ENCODE data around the gene TAS2R3.

Gene TAS2R3

GRCh38 chr7:141738592-141739013, 25.3 kb upstream of the TAS2R3 start:
- no peaks in the 10 kb centered on the region for H3K27me3 ChIP-seq (ENCODE audit: insufficient read depth, poor library complexity, severe bottlenecking)
- H3K27ac ChIP-seq (replicated peaks) = peak overlapping the region; percentile 84
- DNase-seq (ENCODE audit: low read depth in 1 of 2, low spot score in 1 of 2) = no peak
- TF ChIP-seq GABPA (IDR thresholded peaks at IDR 0.05; ENCODE audit: low read depth) = no peak
- TF ChIP-seq, protein P1, sequence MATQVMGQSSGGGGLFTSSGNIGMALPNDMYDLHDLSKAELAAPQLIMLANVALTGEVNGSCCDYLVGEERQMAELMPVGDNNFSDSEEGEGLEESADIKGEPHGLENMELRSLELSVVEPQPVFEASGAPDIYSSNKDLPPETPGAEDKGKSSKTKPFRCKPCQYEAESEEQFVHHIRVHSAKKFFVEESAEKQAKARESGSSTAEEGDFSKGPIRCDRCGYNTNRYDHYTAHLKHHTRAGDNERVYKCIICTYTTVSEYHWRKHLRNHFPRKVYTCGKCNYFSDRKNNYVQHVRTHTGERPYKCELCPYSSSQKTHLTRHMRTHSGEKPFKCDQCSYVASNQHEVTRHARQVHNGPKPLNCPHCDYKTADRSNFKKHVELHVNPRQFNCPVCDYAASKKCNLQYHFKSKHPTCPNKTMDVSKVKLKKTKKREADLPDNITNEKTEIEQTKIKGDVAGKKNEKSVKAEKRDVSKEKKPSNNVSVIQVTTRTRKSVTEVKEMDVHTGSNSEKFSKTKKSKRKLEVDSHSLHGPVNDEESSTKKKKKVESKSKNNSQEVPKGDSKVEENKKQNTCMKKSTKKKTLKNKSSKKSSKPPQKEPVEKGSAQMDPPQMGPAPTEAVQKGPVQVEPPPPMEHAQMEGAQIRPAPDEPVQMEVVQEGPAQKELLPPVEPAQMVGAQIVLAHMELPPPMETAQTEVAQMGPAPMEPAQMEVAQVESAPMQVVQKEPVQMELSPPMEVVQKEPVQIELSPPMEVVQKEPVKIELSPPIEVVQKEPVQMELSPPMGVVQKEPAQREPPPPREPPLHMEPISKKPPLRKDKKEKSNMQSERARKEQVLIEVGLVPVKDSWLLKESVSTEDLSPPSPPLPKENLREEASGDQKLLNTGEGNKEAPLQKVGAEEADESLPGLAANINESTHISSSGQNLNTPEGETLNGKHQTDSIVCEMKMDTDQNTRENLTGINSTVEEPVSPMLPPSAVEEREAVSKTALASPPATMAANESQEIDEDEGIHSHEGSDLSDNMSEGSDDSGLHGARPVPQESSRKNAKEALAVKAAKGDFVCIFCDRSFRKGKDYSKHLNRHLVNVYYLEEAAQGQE (IDR thresholded peaks at IDR 0.05; ENCODE audit: insufficient replicate concordance, low read depth) = no peak
- no peak for TF ChIP-seq CTCF (IDR thresholded peaks at IDR 0.05; ENCODE audit: insufficient read depth, low read length)
- TF ChIP-seq POLR2AphosphoS5 (IDR thresholded peaks at IDR 0.05; ENCODE audit: low read depth) = no peak
- no peak for TF ChIP-seq SPI1 (IDR thresholded peaks at IDR 0.05; ENCODE audit: borderline replicate concordance, low read depth)
- H3K4me3 ChIP-seq (replicated peaks; ENCODE audit: insufficient read depth, low read length) = peak overlapping the region; percentile 94

DNA sequence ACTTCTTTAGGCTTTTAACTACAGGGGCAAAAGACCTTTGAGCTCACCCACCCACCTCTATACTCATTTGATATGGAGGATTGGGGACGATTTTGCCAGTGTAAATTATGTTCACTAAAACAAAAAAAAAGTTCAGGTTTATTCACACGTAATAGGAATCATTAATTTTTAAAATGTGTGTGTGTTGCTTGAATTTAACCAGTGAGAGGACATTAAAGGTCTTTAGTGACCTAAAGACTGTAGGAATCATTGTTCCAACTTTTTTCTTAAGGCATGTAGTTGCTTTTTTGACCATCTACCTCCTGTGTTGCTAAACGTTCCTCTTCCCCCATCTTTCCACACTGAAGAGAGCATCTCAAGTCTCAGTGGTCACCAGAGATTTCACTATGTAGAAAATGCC, 24.6 kb upstream of the TAS2R3 start:
- no peak for DNase-seq (ENCODE audit: low read depth in 1 of 2, low spot score in 1 of 2)
- no peaks in the 10 kb centered on the region for H3K27me3 ChIP-seq (ENCODE audit: insufficient read depth, poor library complexity, severe bottlenecking)
- H3K27ac ChIP-seq (replicated peaks) = peak overlapping the region; percentile 84
- H3K4me3 ChIP-seq (replicated peaks; ENCODE audit: insufficient read depth, low read length) = peak overlapping the region; percentile 94
- no peak for TF ChIP-seq SPI1 (IDR thresholded peaks at IDR 0.05; ENCODE audit: borderline replicate concordance, low read depth)
- TF ChIP-seq, protein P1 (IDR thresholded peaks at IDR 0.05; ENCODE audit: insufficient replicate concordance, low read depth) = no peak
- TF ChIP-seq POLR2AphosphoS5 (IDR thresholded peaks at IDR 0.05; ENCODE audit: low read depth) = no peak
- no peak for TF ChIP-seq GABPA (IDR thresholded peaks at IDR 0.05; ENCODE audit: low read depth)
- TF ChIP-seq CTCF (IDR thresholded peaks at IDR 0.05; ENCODE audit: insufficient read depth, low read length) = no peak

- Histone ChIP-seq H3K27me3 (ENCODE audit: insufficient read depth, poor library complexity, severe bottlenecking) (no peaks in the 10 kb centered on the region), H3K4me3 (replicated peaks; ENCODE audit: insufficient read depth, low read length) (no peak overlapping the region), H3K27ac (replicated peaks) (no peak overlapping the region)
- no peak for TF ChIP-seq GABPA (IDR thresholded peaks at IDR 0.05; ENCODE audit: low read depth)
- TF ChIP-seq POLR2AphosphoS5 (IDR thresholded peaks at IDR 0.05; ENCODE audit: low read depth) = no peak
- DNase-seq (ENCODE audit: low read depth in 1 of 2, low spot score in 1 of 2) = no peak
These were observed 21.7 kb upstream of the TAS2R3 start for GRCh38 chr7:141742229-141742628.

DNA sequence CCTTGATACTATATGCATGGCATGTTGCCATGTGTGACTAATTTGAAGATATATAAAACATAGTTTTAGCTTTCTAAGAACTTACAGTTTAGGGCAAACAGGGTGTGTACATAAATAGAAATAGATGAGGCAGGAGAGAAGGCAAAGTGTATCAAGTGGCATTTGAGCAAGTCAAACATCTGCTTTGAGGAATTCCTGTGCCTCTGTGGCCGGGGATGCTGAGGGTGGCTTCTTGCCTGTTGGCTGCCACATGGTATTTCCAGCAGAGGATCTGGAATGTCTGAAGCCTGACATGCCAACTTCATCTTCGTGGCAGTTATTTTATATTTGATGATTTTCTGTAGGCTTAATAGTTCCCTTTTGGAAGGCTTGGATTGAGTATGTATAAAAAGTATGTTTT, 19.8 kb upstream of the TAS2R3 start:
- no peak for DNase-seq (ENCODE audit: low read depth in 1 of 2, low spot score in 1 of 2)
- Histone ChIP-seq H3K27me3 (ENCODE audit: insufficient read depth, poor library complexity, severe bottlenecking) (no peaks in the 10 kb centered on the region), H3K4me3 (replicated peaks; ENCODE audit: insufficient read depth, low read length) (no peak overlapping the region), H3K27ac (replicated peaks) (no peak overlapping the region)
- TF ChIP-seq SPI1 (IDR thresholded peaks at IDR 0.05; ENCODE audit: borderline replicate concordance, low read depth) = no peak
- TF ChIP-seq CTCF (IDR thresholded peaks at IDR 0.05; ENCODE audit: insufficient read depth, low read length) = no peak
- TF ChIP-seq POLR2AphosphoS5 (IDR thresholded peaks at IDR 0.05; ENCODE audit: low read depth) = no peak
- TF ChIP-seq GABPA (IDR thresholded peaks at IDR 0.05; ENCODE audit: low read depth) = no peak
- TF ChIP-seq, protein P1 (IDR thresholded peaks at IDR 0.05; ENCODE audit: insufficient replicate concordance, low read depth) = no peak

Data from HL-60 (cell line).